Endothelial cell of umbilical vein (primary cell): Measurements from ENCODE around the gene ATG101. TPM values are rescaled to one million over a fixed set of nuclear protein-coding genes. Genes with fewer than 3 reads are reported as not detected.

Experiments used
- BruUV-seq: library from RNA; stranded (reverse); fragments of 400-500 nt; replicated peaks from 2 replicates; lab custom pipeline; 2021; lab: Mats Ljungman, UMichigan
- CTCF ChIA-PET: fragments of 300-600, 350-600 bp; sonication (Branson Sonifier 250); formaldehyde crosslinking; loops from one replicate; lab custom pipeline; 2021; ENCODE audit warnings: antibody characterized with exemption, inconsistent platforms; lab: Charles Lee
- POLR2A ChIA-PET: fragments of 300-600, 350-600 bp; sonication (Branson Sonifier 250); formaldehyde crosslinking; loops from one replicate; lab custom pipeline; 2021; ENCODE audit warnings: antibody characterized with exemption, inconsistent platforms; lab: Charles Lee
- DNase-seq: peaks from one replicate; pipeline ENCODE4 v3.0.0-alpha.2; 2011; ENCODE audit warnings: low read depth, low spot score
- FAIRE-seq: peaks from 2 replicates; lab custom pipeline; 2011; peaks lifted over from hg19 to GRCh38; lab: Jason Lieb, UNC
- H2AFZ ChIP-seq: 2 replicates; pipeline ENCODE4 v1.6.0; 2012; ENCODE audit warnings: low read depth, low read length, control low read depth, inconsistent platforms
- H3K27ac ChIP-seq: 2 replicates; pipeline ENCODE4 v1.5.1; 2011; ENCODE audit warnings: low read depth, mild to moderate bottlenecking, control low read depth, low read length, moderate library complexity; ENCODE audit not compliant: insufficient read depth
- H3K27me3 ChIP-seq, 2 experiments: 2 replicates each; pipeline versions ENCODE4 v1.6.0 to v1.6.1; 2011; ENCODE audit warnings: low read length in 2 of 2, mixed read lengths in 1 of 2; ENCODE audit not compliant: control insufficient read depth in 2 of 2, insufficient read depth in 2 of 2
- H3K36me3 ChIP-seq, 2 experiments: 2 replicates in 1 of 2; 3 replicates in 1 of 2; pipeline ENCODE4 v1.5.1; 2011; ENCODE audit warnings: low read length in 2 of 2, mild to moderate bottlenecking in 1 of 2, moderate library complexity in 1 of 2; ENCODE audit not compliant: control insufficient read depth in 2 of 2, insufficient read depth in 2 of 2; ENCODE audit errors: extremely low read depth in 1 of 2
- H3K4me1 ChIP-seq: 3 replicates; pipeline ENCODE4 v1.5.1; 2011; ENCODE audit warnings: mild to moderate bottlenecking, low read length; ENCODE audit not compliant: control insufficient read depth, insufficient read depth; ENCODE audit errors: extremely low read depth
- H3K4me2 ChIP-seq: 2 replicates; pipeline ENCODE4 v1.6.1; 2011; ENCODE audit warnings: low read length, control low read depth, mixed read lengths; ENCODE audit not compliant: insufficient read depth
- H3K4me3 ChIP-seq, 3 experiments: fragments of 200-600 bp in 1 of 3; sonication (generic), shearing (Covaris generic) in 1 of 3; replicated peaks in 1 of 3; 2 replicates each; pipeline ENCODE4 v1.5.1; 2011 to 2016; ENCODE audit warnings: control low read depth in 3 of 3, low read length in 3 of 3, mild to moderate bottlenecking in 2 of 3, inconsistent platforms in 1 of 3, low read depth in 1 of 3, moderate library complexity in 1 of 3; ENCODE audit not compliant: insufficient read depth in 1 of 3
- H3K79me2 ChIP-seq: 2 replicates; pipeline ENCODE4 v1.6.0; 2012; ENCODE audit warnings: low read length, inconsistent platforms; ENCODE audit not compliant: control insufficient read depth, insufficient read depth
- H3K9ac ChIP-seq: replicated peaks from 2 replicates; pipeline ENCODE3; 2011; ENCODE audit warnings: low read length, control low read depth; ENCODE audit not compliant: insufficient read depth; ENCODE audit errors: extremely low read depth
- H3K9me1 ChIP-seq: replicated peaks from 3 replicates; pipeline ENCODE4 v1.6.0; 2011; ENCODE audit warnings: mild to moderate bottlenecking, low read length; ENCODE audit not compliant: control insufficient read depth, insufficient read depth; ENCODE audit errors: extremely low read depth
- H3K9me3 ChIP-seq: replicated peaks from 2 replicates; pipeline ENCODE4 v1.5.1; 2012; ENCODE audit warnings: low read length, inconsistent platforms; ENCODE audit not compliant: control insufficient read depth, insufficient read depth
- H4K20me1 ChIP-seq: replicated peaks from 2 replicates; pipeline ENCODE3; 2011; ENCODE audit warnings: mild to moderate bottlenecking, low read length; ENCODE audit not compliant: control insufficient read depth, insufficient read depth; ENCODE audit errors: extremely low read depth
- CTCF ChIP-seq, 2 donors: IDR thresholded peaks; 1 replicate in 1 of 2; 2 replicates in 1 of 2; pipeline ENCODE4 v1.5.1; 2011; ENCODE audit warnings: low read length in 2 of 2, mild to moderate bottlenecking in 2 of 2, moderate library complexity in 2 of 2, control low read depth in 1 of 2, inconsistent platforms in 1 of 2, low read depth in 1 of 2; ENCODE audit not compliant: insufficient read depth in 1 of 2; ENCODE audit errors: extremely low read depth in 1 of 2
- EZH2 ChIP-seq: IDR thresholded peaks from 2 replicates; pipeline ENCODE4 v1.6.1; 2012; ENCODE audit warnings: borderline replicate concordance, low read depth, mild to moderate bottlenecking, moderate library complexity, low read length, inconsistent platforms; ENCODE audit not compliant: severe bottlenecking
- FOS ChIP-seq: IDR thresholded peaks from 2 replicates; pipeline ENCODE4 v1.6.1; 2011; ENCODE audit warnings: mild to moderate bottlenecking, low read length, moderate library complexity, borderline replicate concordance; ENCODE audit not compliant: insufficient read depth
- GATA2 ChIP-seq: IDR thresholded peaks from 2 replicates; pipeline ENCODE4 v1.7.0; 2011; ENCODE audit warnings: low read depth, mild to moderate bottlenecking, moderate library complexity, mixed read lengths, low read length; ENCODE audit not compliant: insufficient read length, insufficient read depth
- JUN ChIP-seq: IDR thresholded peaks from 2 replicates; pipeline ENCODE4 v1.6.1; 2011; ENCODE audit warnings: borderline replicate concordance, low read depth; ENCODE audit not compliant: insufficient read length, insufficient read depth
- MAX ChIP-seq: IDR thresholded peaks from 2 replicates; pipeline ENCODE4 v1.6.1; 2011; ENCODE audit not compliant: insufficient read depth, insufficient read length
- MYC ChIP-seq: IDR thresholded peaks from one replicate; pipeline ENCODE4 v1.6.1; 2011; ENCODE audit warnings: mild to moderate bottlenecking, low read depth, low read length
- POLR2A ChIP-seq: IDR thresholded peaks from 2 replicates; pipeline ENCODE4 v1.6.1; 2012; ENCODE audit warnings: low read depth, mild to moderate bottlenecking, control low read depth, low read length
- POLR2AphosphoS5 ChIP-seq: IDR thresholded peaks from 2 replicates; pipeline ENCODE4 v1.6.1; 2012; ENCODE audit warnings: low read depth, mild to moderate bottlenecking, control low read depth, low read length, moderate library complexity; ENCODE audit not compliant: insufficient read depth
- dilution Hi-C: fragments of 300-500 bp; cut with MboI; formaldehyde crosslinking; loops from one replicate; pipeline ENCODE4 v1.15.0; 2019; ENCODE audit warnings: low sequenced_read_pairs; ENCODE audit not compliant: extremely low pct_ligation_motif_present
- intact Hi-C: fragments of 100-400 bp; cut with micrococcal nuclease; formaldehyde crosslinking; loops from one replicate; pipeline ENCODE4 v1.10.0; 2022
- polyA plus RNA-seq, 4 experiments: library from polyadenylated mRNA; depleted of rRNA in 3 of 4; stranded (reverse) in 3 of 4; unstranded in 1 of 4; fragments of >200 nt; gene quantifications; 2 replicates each; pipeline versions ENCODE4 v1.2.1 to v1.2.3, GENCODE V29; 2011 to 2012; ENCODE audit warnings: missing spikeins in 1 of 4
- total RNA-seq: library from RNA; stranded (reverse); gene quantifications from 2 replicates; pipeline ENCODE4 v1.2.3, GENCODE V29; 2021

Gene ATG101
- total and polyA plus RNA-seq, 2 donors (not counting 3 experiments of a cell fraction or from before 2014, with no cell fraction given): 41.6 to 78.4 TPM

- Histone ChIP-seq H2AFZ (no peak overlapping the region), H3K9me1 (no peaks in the 10 kb centered on the region), H3K27ac (no peak overlapping the region), H4K20me1 (no peaks in the 10 kb centered on the region), H3K36me3 (no peaks in the 10 kb centered on the region), H3K4me2 (no peak overlapping the region), H3K9me3 (no peaks in the 10 kb centered on the region), H3K4me1 (peaks cover 17% of the 10 kb centered on the region), H3K9ac (no peak overlapping the region), H3K4me3 (no peak overlapping the region), H3K79me2 (no peaks in the 10 kb centered on the region), H3K27me3 (no peaks in the 10 kb centered on the region)
- no TSS peak for BruUV-seq
- TF ChIP-seq POLR2A: no peak
- TF ChIP-seq JUN: no peak
- no peak for TF ChIP-seq MAX
- TF ChIP-seq GATA2: no peak
- TF ChIP-seq FOS: no peak
- no peak for TF ChIP-seq EZH2
- no peak for TF ChIP-seq MYC
- no peak for TF ChIP-seq POLR2AphosphoS5
- no peak for TF ChIP-seq CTCF (IDR thresholded peaks at IDR 0.05; ENCODE audit: extremely low read depth in 1 of 2, insufficient read depth in 1 of 2, low read depth in 1 of 2, low read length in 2 of 2)
- FAIRE-seq (no peak), DNase-seq (no peak)
- intact Hi-C loops (no loop called here), dilution Hi-C loops (no loop called here)
- CTCF ChIA-PET: interaction anchor here (1.2 kb wide), 1 partner anchor 28 kb away, joined by 3 read pairs; no protein-coding TSS in a partner anchor
- POLR2A ChIA-PET: no interaction called here
These were observed 16.1 kb upstream of the ATG101 start for GRCh38 chr12:52053536-52054209.
